Stomach (tissue), 9 donors: ENCODE results near the gene SIX3. TPM values are rescaled to one million over a fixed set of nuclear protein-coding genes. Genes with fewer than 3 reads are reported as not detected.
A peak's percentile ranks its signal among the peaks of the same experiment; 100 is the strongest.

Experiments used
- DNase-seq, 2 donors: peaks; one replicate each; pipeline versions ENCODE4 v3.0.0 to v3.0.0-alpha.2; 2013 to 2019
- H3K27ac ChIP-seq, 5 donors: fragments of 200-600 bp in 4 of 5; sonication (generic) in 4 of 5; one replicate each; pipeline ENCODE4 v1.5.1; 2013 to 2019; ENCODE audit warnings: mild to moderate bottlenecking in 1 of 5, moderate library complexity in 1 of 5
- H3K27me3 ChIP-seq, 3 donors: fragments of 200-600 bp; sonication (generic); one replicate each; pipeline ENCODE4 v1.5.1; 2017 to 2019; ENCODE audit warnings: mixed run types in 1 of 3
- H3K36me3 ChIP-seq, 4 donors: fragments of 200-600 bp; sonication (generic); 1 replicate in 3 of 4; 2 replicates in 1 of 4; pipeline ENCODE4 v1.5.1; 2016 to 2019
- H3K4me1 ChIP-seq, 4 donors: fragments of 200-600 bp; sonication (generic); one replicate each; pipeline ENCODE4 v1.5.1; 2016 to 2019
- H3K4me3 ChIP-seq, 4 donors: fragments of 200-600 bp; sonication (generic) in 3 of 4; one replicate each; pipeline ENCODE4 v1.5.1; 2016 to 2019; ENCODE audit warnings: mild to moderate bottlenecking in 1 of 4
- H3K9me3 ChIP-seq, 4 donors: fragments of 200-600 bp; sonication (generic); one replicate each; pipeline ENCODE4 v1.5.1; 2016 to 2019
- CTCF ChIP-seq, 7 experiments: fragments of 450-650 bp in 4 of 7; fragments of 200-600 bp in 3 of 7; sonication (generic) in 3 of 7; IDR thresholded peaks; one replicate each; pipeline ENCODE4 v1.5.1; 2016 to 2019; ENCODE audit warnings: antibody characterized with exemption in 7 of 7, control low read depth in 2 of 7, mild to moderate bottlenecking in 1 of 7
- EP300 ChIP-seq: sonication (generic); formaldehyde crosslinking; IDR thresholded peaks from one replicate; pipeline ENCODE4 v1.6.1; 2017; ENCODE audit warnings: antibody characterized with exemption
- POLR2A ChIP-seq, 4 donors: fragments of 450-650 bp; IDR thresholded peaks; one replicate each; pipeline ENCODE4 v1.6.1; 2016; ENCODE audit warnings: antibody characterized with exemption in 4 of 4, control low read depth in 2 of 4, mild to moderate bottlenecking in 1 of 4, moderate library complexity in 1 of 4
- POLR2AphosphoS5 ChIP-seq, 3 donors: sonication (generic); formaldehyde crosslinking; IDR thresholded peaks; one replicate each; pipeline ENCODE4 v1.6.1; 2016; ENCODE audit warnings: antibody characterized with exemption in 3 of 3
- WGBS, 5 donors: extraction: QIAGEN DNeasy Blood & Tissue Kit in 3 of 5; methylation state at CpG; one replicate each; pipeline versions ENCODE4 v1.1.5 to v1.1.7; 2013 to 2018; 5-methylcytosine and 5-hydroxymethylcytosine counted together
- intact Hi-C: fragments of 100-400 bp; cut with DNase I; formaldehyde crosslinking; loops from one replicate; pipeline ENCODE4 v1.15.1; 2023; ENCODE audit warnings: low total_unique reads
- polyA plus RNA-seq, 3 donors: library from polyadenylated mRNA; stranded (reverse); fragments of 200-250 nt; gene quantifications; one replicate each; pipeline ENCODE4 v1.2.3, GENCODE V29; 2013
- small RNA-seq, 4 donors: library from RNA; depleted of rRNA; stranded (forward); fragments of <200 nt; gene quantifications; one replicate each; pipeline ENCODE3, GENCODE V24; 2016
- total RNA-seq, 5 donors: library from RNA; depleted of rRNA; stranded (reverse); fragments of >200 nt; gene quantifications; one replicate each; pipeline versions ENCODE4 v1.1.0 to v1.2.3, GENCODE V29; 2014 to 2016
- donor health status: healthy with polysubstance abuse.
- donor health status: Bipolar disorder and iron deficiency.
- donor health status: healthy.

The SIX3 gene
- total and polyA plus RNA-seq, 8 donors = not detected

- no peaks in the 10 kb centered on the region for H3K4me1 ChIP-seq
- peaks cover 0 to 3% (median 0%) of the 10 kb centered on the region in 4 donors for H3K9me3 ChIP-seq
- H3K27me3 ChIP-seq = peaks cover 0 to 59% (median 11%) of the 10 kb centered on the region in 3 donors
- 89 to 97% (median 93%) methylated on average over 1 of the region's 1 CpG for WGBS, 5 donors
- no peak overlapping the region for H3K4me3 ChIP-seq
- DNase-seq = peak in 1 of 2 donors; percentile 4
- H3K27ac ChIP-seq = no peak overlapping the region
- intact Hi-C loops = no loop called here
- H3K36me3 ChIP-seq = no peaks in the 10 kb centered on the region
- no peak for TF ChIP-seq POLR2A (IDR thresholded peaks at IDR 0.05)
- TF ChIP-seq CTCF (IDR thresholded peaks at IDR 0.05) = no peak
- no peak for TF ChIP-seq POLR2AphosphoS5 (IDR thresholded peaks at IDR 0.05)
- TF ChIP-seq EP300 = no peak
These were observed 52.9 kb downstream of the SIX3 start for GRCh38 chr2:44994377-44994776.

Small RNA genes lying within 50 kb of the gene (small RNA-seq; reads per million reads assigned to genes)
- 0 reads per million in 4 donors for gene RF02246
- 0 reads per million in 4 donors for gene RF02247
- gene RF02248 = 0 reads per million in 4 donors
- gene RF02250 = 0 reads per million in 4 donors
- gene RF02251 = 0 reads per million in 4 donors
- 0 reads per million in 4 donors for gene RF02252

Other genes starting within 250 kb of the SIX3 start
- gene SIX2, start 67.8 kb downstream of the SIX3 start, total RNA-seq = 10 to 100 TPM in 2 of 5 donors, 1 to 10 TPM in 2, not detected in 1; 2.6 to 17.9 (median 11.0) TPM
- 1 to 10 TPM in 2 of 3 donors, under 1 TPM in 1; 0.20 to 7.5 (median 3.8) TPM for gene SIX2, start 67.8 kb downstream of the SIX3 start, polyA plus RNA-seq